Endothelial cell of hepatic sinusoid (primary cell): ENCODE results near the gene KIAA0753.
"Not testable (repeated sequence)": the region's sequence is repeated elsewhere in the genome, so short reads cannot be mapped to it uniquely, and the experiment has no call there.

ENCODE experiments used
- in situ Hi-C: cut with HindIII; loops from 2 replicates; pipeline ENCODE4 v1.10.0; 2017; ENCODE audit warnings: low sequenced_read_pairs

The KIAA0753 gene

GRCh38 chr17:6574687-6575595, 65.6 kb downstream of the KIAA0753 start:
- in situ Hi-C loops: no loop called here

GRCh38 chr17:6573982-6574686, 66.4 kb downstream of the KIAA0753 start:
- in situ Hi-C loops: no loop called here

- in situ Hi-C loops: not testable (repeated sequence)
Measured at GRCh38 chr17:6573495-6573894, 67.0 kb downstream of the KIAA0753 start.

- in situ Hi-C loops: no loop called here
Measured at GRCh38 chr17:6572972-6573370, 67.5 kb downstream of the KIAA0753 start.

GRCh38 chr17:6571452-6571781, 69.1 kb downstream of the KIAA0753 start:
- in situ Hi-C loops: no loop called here

- in situ Hi-C loops: no loop called here
Measured at GRCh38 chr17:6570731-6571451, 69.6 kb downstream of the KIAA0753 start.

- in situ Hi-C loops: no loop called here
Measured at GRCh38 chr17:6569370-6570285, 70.9 kb downstream of the KIAA0753 start.

- in situ Hi-C loops: no loop called here
Measured at GRCh38 chr17:6568184-6568758, 72.2 kb downstream of the KIAA0753 start.

- in situ Hi-C loops: no loop called here
Measured at GRCh38 chr17:6567528-6568183, 72.9 kb downstream of the KIAA0753 start.

GRCh38 chr17:6561446-6561845, 79.1 kb downstream of the KIAA0753 start:
- in situ Hi-C loops: loop anchor here (5.0 kb wide), 1 partner anchor 46 kb away; no protein-coding TSS in a partner anchor

GRCh38 chr17:6560496-6560895, 80.0 kb downstream of the KIAA0753 start:
- in situ Hi-C loops: loop anchor here (5.0 kb wide), 1 partner anchor 47 kb away; no protein-coding TSS in a partner anchor

GRCh38 chr17:6559753-6560215, 80.7 kb downstream of the KIAA0753 start:
- in situ Hi-C loops: loop anchor here (5.0 kb wide), 1 partner anchor 48 kb away; no protein-coding TSS in a partner anchor

- in situ Hi-C loops: no loop called here
Measured at GRCh38 chr17:6558932-6559752, 81.4 kb downstream of the KIAA0753 start.

- in situ Hi-C loops: no loop called here
Measured at GRCh38 chr17:6558276-6558675, 82.2 kb downstream of the KIAA0753 start.

GRCh38 chr17:6557040-6557438, 83.5 kb downstream of the KIAA0753 start:
- in situ Hi-C loops: no loop called here

- in situ Hi-C loops: no loop called here
Measured at GRCh38 chr17:6556121-6557039, 84.1 kb downstream of the KIAA0753 start, which contains the start of gene PITPNM3. TSS of gene PITPNM3 (minus strand) at chr17:6556555. CDS start at chr17:6556406, 149 bp downstream.
